ENCODE data around the gene UGT1A3.

UGT1A3 gene

GRCh38 chr2:233799716-233800115 is 70.9 kb downstream of the UGT1A3 start:
- DNase-seq: no peak

- DNase-seq: no peak
Observed at GRCh38 chr2:233800208-233800607, 71.4 kb downstream of the UGT1A3 start.

DNA sequence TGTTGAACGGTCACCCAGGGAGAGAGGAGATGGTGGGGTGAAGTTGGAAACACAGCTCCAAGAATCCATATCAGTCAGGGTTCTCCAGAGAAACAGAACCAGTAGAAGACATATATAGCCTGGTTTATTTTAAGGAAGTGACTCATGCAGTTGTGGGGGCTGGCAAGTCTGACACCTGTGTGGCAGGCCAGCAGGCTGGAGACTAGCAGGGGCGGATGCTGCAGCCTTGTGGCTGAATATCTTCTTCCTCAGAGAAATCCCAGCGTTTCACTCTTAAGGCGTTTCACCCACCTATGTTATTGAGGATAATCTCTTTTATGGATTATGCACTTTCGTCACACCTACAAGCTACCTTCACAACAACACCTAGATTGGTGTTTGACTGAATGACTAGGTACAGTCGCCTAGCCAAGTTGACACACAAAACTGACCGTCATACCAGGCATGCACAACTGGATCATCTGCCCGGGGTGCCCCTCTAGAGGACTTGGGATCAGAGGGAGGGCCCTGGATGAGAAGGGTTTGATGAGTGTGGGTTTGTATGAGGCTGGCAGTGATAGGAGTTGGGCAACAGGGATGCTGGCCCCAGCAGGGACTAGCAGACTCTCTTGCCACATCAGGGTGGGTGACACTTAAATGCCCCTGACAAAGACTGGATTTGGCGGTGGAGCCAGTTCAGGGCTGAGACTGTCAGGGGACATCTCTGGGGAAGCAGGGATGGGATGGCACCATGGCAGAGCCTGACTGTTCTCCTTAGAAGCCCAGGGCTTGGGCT is 72.7 kb downstream of the UGT1A3 start:
- DNase-seq: no peak

DNA sequence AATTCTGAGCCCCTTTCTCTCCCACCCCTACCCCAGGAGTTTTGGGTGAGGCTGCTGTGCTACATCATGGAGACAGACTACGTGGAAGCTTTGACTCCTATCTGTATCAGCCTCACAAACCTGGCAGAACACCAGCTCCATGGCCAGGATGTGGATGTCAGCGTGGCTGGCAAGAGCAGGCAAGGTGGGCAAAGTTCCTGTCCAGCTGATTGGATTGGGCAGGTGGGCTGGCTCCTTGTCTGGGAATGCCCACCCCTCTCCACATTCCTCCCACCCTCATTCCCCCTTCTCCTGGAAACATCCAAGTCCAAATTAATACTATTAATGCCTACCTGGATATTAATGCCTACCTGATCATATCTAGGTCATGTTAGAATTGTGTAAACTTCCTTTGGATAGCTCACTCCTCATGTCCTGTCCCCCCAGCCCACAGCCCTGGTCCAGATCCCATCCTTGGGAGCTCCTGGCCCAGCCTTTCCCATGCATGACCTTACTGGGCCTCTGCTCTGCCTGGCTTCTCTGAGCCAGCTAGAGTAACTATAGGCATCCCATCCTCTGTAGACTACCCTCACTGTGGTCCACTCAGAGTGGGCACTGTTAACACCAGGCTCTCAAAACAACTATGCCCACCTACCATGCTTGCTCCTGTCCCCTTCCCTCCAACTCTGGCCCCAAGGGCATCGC is 73.4 kb downstream of the UGT1A3 start:
- no peak for DNase-seq

GRCh38 chr2:233803292-233803911 is 74.6 kb downstream of the UGT1A3 start:
- DNase-seq: no peak

DNA sequence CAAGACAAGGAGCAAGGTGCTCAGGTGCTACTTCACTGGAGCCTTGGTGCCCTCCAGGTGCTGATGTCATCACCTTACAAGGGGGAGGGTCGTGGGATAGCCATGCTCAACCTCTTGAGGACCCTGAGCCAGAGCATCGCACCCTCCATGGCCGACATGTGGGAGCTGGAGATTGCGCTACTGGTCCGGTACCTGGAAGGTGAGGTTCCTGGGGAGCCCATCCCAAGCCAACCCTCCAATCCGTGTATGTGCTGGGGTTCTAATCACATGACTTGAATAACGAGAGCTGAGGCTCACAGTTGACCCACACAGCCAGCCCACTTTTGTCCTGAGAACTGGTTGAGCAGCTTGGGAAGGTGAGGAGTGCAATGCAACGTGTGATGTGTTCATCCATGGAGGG is 75.2 kb downstream of the UGT1A3 start:
- DNase-seq: no peak

GRCh38 chr2:233807215-233807865 is 78.5 kb downstream of the UGT1A3 start:
- no peak for DNase-seq

DNA sequence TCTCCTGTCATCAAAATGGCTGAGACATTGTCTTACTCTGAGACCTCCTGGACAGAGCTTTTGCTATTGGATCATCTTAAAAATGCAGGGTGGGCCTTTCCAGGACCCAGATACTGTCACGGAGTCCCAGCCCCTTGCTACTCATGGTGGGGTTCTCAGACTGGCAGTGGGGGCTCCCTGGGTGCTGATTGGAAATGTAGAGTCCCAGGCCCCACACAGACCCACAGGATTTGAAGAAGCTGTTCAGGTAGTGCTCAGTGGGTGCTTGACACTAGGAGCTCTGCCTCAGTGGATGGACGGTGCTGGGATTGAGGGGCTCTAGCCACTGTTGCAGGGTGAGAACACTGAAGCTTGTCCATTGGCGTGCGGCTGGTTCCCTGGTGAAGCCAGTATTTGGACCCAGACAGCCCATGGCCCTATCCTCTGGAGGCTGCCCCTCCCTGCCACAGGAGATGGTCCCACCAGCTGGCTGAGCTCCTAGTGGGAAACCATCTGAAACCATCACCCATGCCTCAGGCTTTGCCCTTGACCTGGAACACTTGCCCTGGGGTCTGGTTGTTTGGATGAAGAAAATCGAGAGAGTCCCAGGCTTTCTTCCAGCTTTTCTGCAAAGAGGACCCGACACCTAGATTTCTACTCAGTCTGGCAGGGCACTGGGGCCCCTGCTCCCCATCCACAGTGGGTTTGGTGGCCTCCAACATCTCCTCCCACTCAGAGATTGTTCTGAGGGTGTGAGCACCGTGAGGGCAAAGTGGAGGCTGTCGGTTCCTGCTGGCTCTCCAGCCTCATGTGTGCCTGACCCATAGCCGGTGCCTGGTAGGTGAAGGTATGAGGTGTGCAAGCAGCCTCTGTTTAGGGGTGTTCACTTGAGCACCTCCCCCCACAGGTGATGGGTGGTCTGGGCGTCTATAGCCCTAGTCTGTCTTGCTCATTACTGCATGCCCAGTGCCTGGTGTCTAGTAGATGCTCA is 79.4 kb downstream of the UGT1A3 start:
- DNase-seq: no peak

GRCh38 chr2:233810385-233810784 is 81.5 kb downstream of the UGT1A3 start:
- DNase-seq: no peak

DNA sequence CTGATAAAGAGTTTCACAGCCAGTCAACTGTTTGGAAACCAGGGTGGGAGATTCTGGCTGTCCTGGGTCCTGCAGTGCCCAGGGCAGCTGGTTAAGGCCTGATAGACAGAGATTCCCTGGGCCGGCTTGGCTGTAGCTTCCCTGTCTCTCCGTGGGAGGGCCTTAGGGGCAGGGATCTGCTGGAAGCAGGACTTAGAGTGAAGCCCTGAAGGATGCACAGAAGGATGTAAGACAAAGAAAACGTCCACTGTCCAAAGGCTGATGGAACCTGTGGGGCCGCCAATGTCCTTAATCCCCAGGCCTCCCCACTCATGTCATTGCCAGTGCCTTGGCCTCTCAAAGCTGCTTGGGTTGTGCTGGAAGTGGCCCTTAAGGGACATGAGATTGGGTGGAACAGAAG is 82.2 kb downstream of the UGT1A3 start:
- DNase-seq: no peak

DNA sequence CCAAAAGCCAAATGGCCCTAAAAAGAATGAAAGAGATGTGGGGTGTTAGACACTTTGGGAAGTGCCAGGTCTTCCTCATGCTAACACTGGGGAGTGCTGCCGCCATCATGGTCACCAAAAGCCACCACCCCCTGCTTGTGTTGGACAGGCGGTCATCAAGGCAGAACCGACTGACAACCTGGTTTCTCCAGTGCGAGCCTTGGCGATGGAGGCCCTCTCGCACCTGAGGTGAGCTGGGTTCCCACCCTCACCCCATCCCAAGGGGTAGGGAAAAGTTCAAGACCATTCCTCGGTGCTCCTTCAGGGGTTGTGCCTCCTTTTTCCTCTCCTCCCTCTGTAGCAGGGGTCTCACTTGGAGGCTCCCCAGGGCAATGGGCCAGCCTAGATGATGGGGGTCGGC is 82.9 kb downstream of the UGT1A3 start:
- DNase-seq: no peak

DNA sequence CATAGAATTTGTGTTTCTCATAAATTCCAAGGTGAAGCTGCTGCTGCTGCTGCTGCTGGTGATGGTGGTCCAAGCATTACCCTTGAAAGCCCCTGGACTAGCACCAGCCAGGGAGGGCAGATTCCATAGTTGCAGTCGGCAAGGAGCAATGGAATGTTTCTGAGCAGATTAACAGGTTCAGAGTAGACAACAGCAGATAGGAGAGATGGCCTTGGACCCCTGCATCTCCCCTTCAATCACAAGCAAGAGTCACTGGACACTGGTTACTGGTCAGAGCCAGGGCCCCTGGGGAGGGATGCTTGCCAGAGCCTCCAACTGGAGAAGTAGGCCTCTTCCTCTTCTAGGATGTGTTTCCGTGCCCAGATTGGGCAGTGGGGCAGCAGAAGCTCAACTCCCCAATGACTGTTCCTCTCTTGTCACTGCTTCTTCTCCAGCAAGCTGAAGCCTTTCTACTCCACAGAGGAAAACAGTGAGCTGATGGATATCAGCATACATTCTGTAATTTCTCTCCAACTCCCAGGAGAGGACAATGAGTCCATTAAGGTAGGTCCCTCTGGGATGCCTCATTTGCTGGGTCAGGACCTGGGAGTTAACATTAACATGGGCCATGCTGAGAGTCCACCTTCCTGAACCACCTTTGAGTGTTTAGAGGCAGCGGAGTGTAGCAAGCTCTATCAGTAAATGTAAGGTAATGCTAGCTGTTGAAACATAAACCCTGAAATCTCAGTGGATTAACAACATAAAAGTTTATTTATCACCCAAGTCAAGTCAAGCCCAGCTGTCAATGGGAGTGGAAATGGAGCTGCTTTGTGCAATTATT is 84.6 kb downstream of the UGT1A3 start:
- DNase-seq: no peak

DNA sequence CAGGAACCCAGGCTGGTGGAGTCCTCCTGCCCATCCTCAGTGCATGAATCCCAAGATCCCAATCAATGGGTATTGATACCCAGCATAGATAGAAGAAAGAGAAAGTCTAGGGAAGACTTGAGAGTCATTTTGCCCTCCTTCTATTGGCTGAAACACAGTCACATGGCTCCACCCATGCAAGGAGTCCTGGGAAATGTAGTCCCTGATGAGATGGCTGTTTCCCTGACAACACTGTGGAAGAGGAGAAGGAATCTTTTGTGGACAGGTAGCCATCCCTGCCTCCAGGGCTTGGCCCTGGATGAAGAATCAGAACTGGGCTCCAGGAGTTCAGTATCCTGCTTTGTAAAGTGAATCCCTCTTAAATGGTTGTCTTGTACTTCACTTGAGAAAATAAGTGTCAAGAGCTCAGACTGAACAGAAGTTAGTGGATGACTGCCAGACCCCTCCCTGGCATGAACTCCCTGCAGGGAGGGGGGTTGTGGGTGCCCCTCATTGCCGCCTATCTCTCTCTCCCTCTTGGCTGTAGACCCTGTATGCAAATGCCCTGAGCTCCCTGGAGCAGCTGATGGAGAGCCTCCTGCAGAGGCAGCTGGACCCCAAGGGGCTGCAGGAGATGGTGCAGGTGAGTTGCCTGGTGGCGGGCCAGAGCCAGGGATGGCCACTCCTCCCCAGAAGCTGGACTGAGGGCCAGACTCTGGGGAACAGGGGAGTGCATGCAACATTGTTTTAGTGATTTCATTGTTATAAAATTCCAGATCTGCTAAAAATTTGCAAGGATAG is 85.4 kb downstream of the UGT1A3 start:
- DNase-seq: no peak

- DNase-seq: no peak
Observed at GRCh38 chr2:233815861-233816260, 87.0 kb downstream of the UGT1A3 start.

DNA sequence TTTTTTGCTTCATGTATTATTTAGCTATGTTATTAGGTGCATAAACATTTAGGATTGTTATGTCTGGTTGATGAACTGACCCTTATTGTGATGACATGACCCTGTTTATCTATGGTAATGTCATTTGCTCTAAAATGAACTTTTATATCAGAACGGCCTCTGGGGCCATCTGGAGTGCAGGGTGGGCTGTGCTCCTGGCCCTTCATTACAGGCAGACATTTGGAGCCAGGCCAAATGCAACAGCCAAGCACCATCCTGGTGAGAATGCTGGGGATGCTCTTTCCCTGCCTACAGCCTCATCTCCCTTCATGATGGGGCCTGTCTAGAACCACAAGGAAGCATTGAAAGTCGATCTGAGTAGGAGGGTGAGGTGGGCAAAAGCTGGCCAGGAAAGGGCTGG is 87.5 kb downstream of the UGT1A3 start:
- DNase-seq: no peak

- DNase-seq: no peak
Observed at GRCh38 chr2:233816771-233817170, 87.9 kb downstream of the UGT1A3 start.

DNA sequence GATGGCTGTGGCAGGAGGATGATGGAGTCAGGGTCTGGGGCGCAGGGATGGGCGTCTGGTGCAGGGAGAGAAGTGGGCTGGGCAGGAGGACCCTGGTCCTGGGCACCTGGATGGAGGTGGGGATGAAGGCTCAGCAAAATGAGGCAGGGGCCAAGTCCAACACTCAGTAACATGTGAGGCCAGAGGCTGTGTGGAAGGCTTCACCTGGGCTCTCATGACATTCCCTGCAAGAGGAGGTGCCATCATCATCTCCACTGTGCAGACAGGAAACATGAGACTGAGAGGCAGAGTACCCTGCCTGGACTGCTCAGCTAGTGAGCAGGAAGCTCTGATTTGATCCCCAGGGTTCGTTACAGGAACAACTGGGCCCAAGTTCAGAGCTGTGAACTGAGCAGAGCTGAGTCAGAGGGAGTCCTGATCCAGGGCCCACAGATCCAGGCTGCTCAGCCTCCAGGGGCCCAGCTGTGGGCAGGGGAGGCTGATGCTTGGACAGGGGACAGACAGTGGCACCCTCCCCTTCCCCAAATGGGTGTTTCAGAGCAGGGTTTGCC is 88.6 kb downstream of the UGT1A3 start:
- no peak for DNase-seq

GRCh38 chr2:233817995-233818638 is 89.3 kb downstream of the UGT1A3 start:
- DNase-seq: no peak
